Activated naive CD4-positive, alpha-beta T cell treated with anti-CD3 and anti-CD28 coated beads for 36 hours (primary cell): Measurements from ENCODE around the gene SHPK. TPM values are rescaled to one million over a fixed set of nuclear protein-coding genes. Genes with fewer than 3 reads are reported as not detected.

Source experiments
- CTCF ChIA-PET: fragments of 350-600 bp; sonication (Branson Sonifier 250); formaldehyde crosslinking; loops from one replicate; lab custom pipeline; 2021; ENCODE audit warnings: antibody characterized with exemption; lab: Charles Lee
- DNase-seq: peaks from one replicate; pipeline ENCODE4 v3.0.0-alpha.2; 2020
- H3K27ac Mint-ChIP-seq: one replicate; pipeline ENCODE4 v1.8.0; 2021; ENCODE audit warnings: mild to moderate bottlenecking, mixed read lengths
- H3K27me3 Mint-ChIP-seq: one replicate; pipeline ENCODE4 v1.8.0; 2021; ENCODE audit warnings: low read depth, mixed read lengths
- H3K36me3 Mint-ChIP-seq: one replicate; pipeline ENCODE4 v1.8.0; 2021; ENCODE audit warnings: low read depth, mixed read lengths
- H3K4me1 Mint-ChIP-seq: one replicate; pipeline ENCODE4 v1.8.0; 2021; ENCODE audit warnings: low read depth, mixed read lengths
- H3K4me3 Mint-ChIP-seq: one replicate; pipeline ENCODE4 v1.8.0; 2021; ENCODE audit warnings: mild to moderate bottlenecking, moderate library complexity, mixed read lengths
- H3K9me3 Mint-ChIP-seq: one replicate; pipeline ENCODE4 v1.8.0; 2021; ENCODE audit warnings: mixed read lengths
- intact Hi-C: fragments of 100-400 bp; cut with micrococcal nuclease; formaldehyde crosslinking; loops from one replicate; pipeline ENCODE4 v1.15.1; 2023
- total RNA-seq, 2 experiments: library from RNA; stranded (reverse); gene quantifications; one replicate each; pipeline ENCODE4 v1.2.3, GENCODE V29; 2021

SHPK gene
- total RNA-seq, 2 experiments from 2014 or later, result 6.9 to 7.5 TPM

DNA sequence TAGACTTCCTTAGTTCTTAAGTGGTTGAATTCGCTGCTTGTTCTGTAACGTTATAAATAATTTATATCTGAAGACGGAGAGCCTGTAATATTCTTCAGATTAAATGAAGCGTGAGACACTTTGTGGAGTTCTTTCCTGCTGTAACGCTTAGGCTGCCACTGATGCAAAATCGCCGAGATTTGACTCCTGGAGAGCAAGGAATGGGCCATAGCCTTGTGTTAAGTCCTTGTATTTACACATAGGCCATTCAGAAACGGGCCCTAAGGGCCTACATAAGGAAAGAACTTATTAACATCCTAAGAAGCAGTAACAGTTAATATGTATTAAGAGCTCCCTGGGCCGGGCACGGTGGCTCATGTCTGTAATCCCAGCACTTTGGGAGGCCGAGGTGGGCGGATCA lies 33.5 kb upstream of the SHPK start:
- H3K4me1 Mint-ChIP-seq, result peaks cover 14% of the 10 kb centered on the region
- intact Hi-C loops, result loop anchor here (2.0 to 5.0 kb wide), 2 partner anchors 53 to 1077 kb away; partner anchors contain the start of genes HASPIN and PAFAH1B1
- H3K36me3 Mint-ChIP-seq, result peaks cover 5% of the 10 kb centered on the region
- peak overlapping the region; percentile 93 for H3K4me3 Mint-ChIP-seq
- CTCF ChIA-PET, result no interaction called here
- DNase-seq, result no peak
- no peaks in the 10 kb centered on the region for H3K9me3 Mint-ChIP-seq
- H3K27me3 Mint-ChIP-seq, result no peaks in the 10 kb centered on the region
- H3K27ac Mint-ChIP-seq, result peak overlapping the region; percentile 79

- H3K9me3 Mint-ChIP-seq, result no peaks in the 10 kb centered on the region
- no peaks in the 10 kb centered on the region for H3K27me3 Mint-ChIP-seq
- H3K4me1 Mint-ChIP-seq, result peaks cover 14% of the 10 kb centered on the region
- no peak for DNase-seq
- H3K4me3 Mint-ChIP-seq, result peak overlapping the region; percentile 93
- intact Hi-C loops, result loop anchor here (2.0 to 5.0 kb wide), 2 partner anchors 54 to 1077 kb away; partner anchors contain the start of genes HASPIN and PAFAH1B1
- CTCF ChIA-PET, result no interaction called here
- H3K27ac Mint-ChIP-seq, result peak overlapping the region; percentile 79
- H3K36me3 Mint-ChIP-seq, result peaks cover 5% of the 10 kb centered on the region
Measured at GRCh38 chr17:3669085-3669347, 33.0 kb upstream of the SHPK start.

DNA sequence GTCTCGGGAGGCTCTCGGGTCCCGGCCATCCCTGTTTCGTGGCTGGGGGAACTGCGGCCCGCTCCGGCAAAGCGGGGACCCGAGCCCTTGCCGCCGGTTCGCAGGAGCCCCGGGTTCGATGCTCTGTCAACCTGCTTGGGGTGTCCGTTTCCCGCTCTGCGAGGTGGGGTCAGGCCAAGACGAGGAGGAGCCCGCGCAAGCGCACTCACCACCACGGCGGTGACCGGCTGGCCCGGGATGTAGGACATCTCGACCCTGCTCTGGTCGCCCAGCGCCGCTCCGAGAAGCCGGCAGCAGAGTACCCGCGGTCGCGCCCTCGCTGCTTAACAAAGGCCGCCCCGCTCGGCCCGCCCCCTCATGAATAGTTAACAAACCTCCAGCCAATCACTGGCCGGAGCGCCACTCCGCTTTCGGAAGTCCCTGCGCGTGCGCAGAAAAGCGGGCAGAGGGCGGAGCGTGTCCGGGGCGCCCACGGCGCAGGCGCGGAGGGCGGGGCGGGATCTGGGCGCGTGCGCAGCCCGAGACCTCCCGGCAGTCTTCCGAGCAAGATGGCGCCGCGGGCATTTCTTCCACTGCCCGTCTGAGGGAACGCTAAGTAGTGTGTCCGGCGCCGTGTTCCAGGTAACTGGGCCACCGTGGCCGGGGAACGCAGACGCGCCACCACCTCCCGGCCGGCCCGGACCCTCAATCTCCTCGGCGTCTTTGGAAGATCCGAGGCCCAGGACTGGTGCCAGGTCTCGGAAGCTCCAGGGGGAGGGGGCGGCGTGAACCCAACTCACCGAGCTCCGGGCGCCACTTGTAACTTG lies 32.4 kb upstream of the SHPK start, which contains the start of the genes EMC6 and TAX1BP3:
EMC6 (plus strand) TSS at position 534 of the 806 bp plus-strand sequence. CDS start 335 bp downstream, outside the sequence.
TAX1BP3 (minus strand) TSS at position 300 of the 806 bp plus-strand sequence; CDS start at position 248, 52 bp downstream.
- CTCF ChIA-PET, result interaction anchor here (1.0 kb wide), 1 partner anchor 69 kb away, joined by 4 read pairs; no protein-coding TSS in a partner anchor
- Mint-ChIP-seq H3K4me1 (peaks cover 14% of the 10 kb centered on the region), H3K36me3 (peaks cover 5% of the 10 kb centered on the region), H3K4me3 (peak within 1 kb of the TSS; percentile 93), H3K27ac (peak within 1 kb of the TSS; percentile 79), H3K9me3 (no peaks in the 10 kb centered on the region), H3K27me3 (no peaks in the 10 kb centered on the region)
- intact Hi-C loops, result loop anchor here (1.0 to 5.0 kb wide), 6 partner anchors 32 to 1076 kb away; partner anchors contain the start of genes CTNS, HASPIN, NCBP3 and PAFAH1B1
- peak; percentile 98 for DNase-seq

GRCh38 chr17:3667366-3668278 lies 31.6 kb upstream of the SHPK start:
- intact Hi-C loops, result loop anchor here (1.0 to 5.0 kb wide), 6 partner anchors 31 to 1075 kb away; partner anchors contain the start of genes CTNS, HASPIN, NCBP3 and PAFAH1B1
- Mint-ChIP-seq H3K36me3 (peaks cover 5% of the 10 kb centered on the region), H3K4me1 (peaks cover 14% of the 10 kb centered on the region), H3K4me3 (peak overlapping the region; percentile 93), H3K27me3 (no peaks in the 10 kb centered on the region), H3K27ac (no peak overlapping the region), H3K9me3 (no peaks in the 10 kb centered on the region)
- CTCF ChIA-PET, result interaction anchor here (1.0 kb wide), 1 partner anchor 70 kb away, joined by 4 read pairs; no protein-coding TSS in a partner anchor
- DNase-seq, result peak; percentile 14

GRCh38 chr17:3666516-3666915 lies 30.5 kb upstream of the SHPK start:
- Mint-ChIP-seq H3K36me3 (peaks cover 5% of the 10 kb centered on the region), H3K27me3 (no peaks in the 10 kb centered on the region), H3K4me3 (peak overlapping the region; percentile 16), H3K4me1 (peaks cover 14% of the 10 kb centered on the region), H3K27ac (no peak overlapping the region), H3K9me3 (no peaks in the 10 kb centered on the region)
- DNase-seq, result no peak
- intact Hi-C loops, result loop anchor here (5.0 kb wide), 1 partner anchor 1074 kb away; the partner anchor contains the start of gene PAFAH1B1
- CTCF ChIA-PET, result no interaction called here

GRCh38 chr17:3665834-3666233 lies 29.8 kb upstream of the SHPK start:
- H3K27ac Mint-ChIP-seq, result no peak overlapping the region
- intact Hi-C loops, result loop anchor here (5.0 kb wide), 1 partner anchor 1074 kb away; the partner anchor contains the start of gene PAFAH1B1
- peak overlapping the region; percentile 16 for H3K4me3 Mint-ChIP-seq
- no peak for DNase-seq
- no peaks in the 10 kb centered on the region for H3K27me3 Mint-ChIP-seq
- peaks cover 5% of the 10 kb centered on the region for H3K36me3 Mint-ChIP-seq
- H3K4me1 Mint-ChIP-seq, result peaks cover 13% of the 10 kb centered on the region
- CTCF ChIA-PET, result no interaction called here
- H3K9me3 Mint-ChIP-seq, result no peaks in the 10 kb centered on the region

- Mint-ChIP-seq H3K4me1 (peaks cover 2% of the 10 kb centered on the region), H3K4me3 (no peak overlapping the region), H3K9me3 (no peaks in the 10 kb centered on the region), H3K36me3 (no peaks in the 10 kb centered on the region), H3K27me3 (no peaks in the 10 kb centered on the region), H3K27ac (no peak overlapping the region)
- CTCF ChIA-PET, result interaction anchor here (1.2 kb wide), 1 partner anchor 16 kb away, joined by 4 read pairs; no protein-coding TSS in a partner anchor
- intact Hi-C loops, result no loop called here
- DNase-seq, result no peak
Measured at GRCh38 chr17:3663102-3664011, 27.3 kb upstream of the SHPK start.

GRCh38 chr17:3660311-3660891 lies 24.4 kb upstream of the SHPK start:
- Mint-ChIP-seq H3K9me3 (no peaks in the 10 kb centered on the region), H3K4me1 (no peaks in the 10 kb centered on the region), H3K27ac (no peak overlapping the region), H3K4me3 (no peak overlapping the region), H3K36me3 (no peaks in the 10 kb centered on the region), H3K27me3 (no peaks in the 10 kb centered on the region)
- DNase-seq, result no peak
- intact Hi-C loops, result no loop called here
- CTCF ChIA-PET, result interaction anchor here (1.2 kb wide), 1 partner anchor 11 kb away, joined by 4 read pairs; no protein-coding TSS in a partner anchor

- CTCF ChIA-PET, result interaction anchor here (1.2 kb wide), 1 partner anchor 10 kb away, joined by 4 read pairs; no protein-coding TSS in a partner anchor
- Mint-ChIP-seq H3K27ac (no peak overlapping the region), H3K27me3 (no peaks in the 10 kb centered on the region), H3K9me3 (no peaks in the 10 kb centered on the region), H3K4me1 (no peaks in the 10 kb centered on the region), H3K4me3 (no peak overlapping the region), H3K36me3 (no peaks in the 10 kb centered on the region)
- DNase-seq, result no peak
- intact Hi-C loops, result no loop called here
Measured at GRCh38 chr17:3659541-3660111, 23.6 kb upstream of the SHPK start.

DNA sequence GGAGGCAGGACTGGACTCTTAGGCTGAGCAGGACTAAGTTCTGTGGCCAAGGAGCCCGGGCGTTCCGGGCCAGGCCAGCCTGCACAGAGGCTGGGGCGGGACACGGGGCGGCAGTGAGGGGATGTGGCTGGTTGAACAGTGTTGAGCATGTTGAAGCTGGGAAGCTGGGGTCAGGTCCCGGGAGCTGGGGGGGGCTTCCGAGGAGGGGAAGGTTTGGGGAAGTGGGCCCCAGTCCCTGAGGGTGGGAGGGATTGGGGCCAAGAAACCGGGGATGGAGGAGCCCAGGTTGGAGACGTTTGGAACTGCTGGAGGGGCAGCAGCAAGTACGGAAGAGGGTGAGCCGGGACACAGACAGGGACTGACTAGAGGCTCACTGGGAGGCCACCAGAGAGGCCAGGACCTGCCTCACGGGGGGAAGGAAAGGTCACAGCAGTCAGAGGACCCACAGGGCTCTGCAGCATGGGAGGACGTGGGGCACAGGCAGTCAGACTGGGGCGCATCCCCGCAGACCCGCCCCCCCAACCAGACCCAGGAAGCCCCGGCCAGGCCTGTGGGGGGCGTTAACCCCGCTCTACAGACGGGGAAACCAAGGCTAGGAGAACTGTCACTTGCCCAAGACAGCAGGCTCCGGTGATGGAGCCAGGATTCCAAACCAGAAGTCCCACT lies 22.9 kb upstream of the SHPK start:
- no peaks in the 10 kb centered on the region for H3K9me3 Mint-ChIP-seq
- CTCF ChIA-PET, result interaction anchor here (1.2 kb wide), 1 partner anchor 10 kb away, joined by 4 read pairs; no protein-coding TSS in a partner anchor

More for the DNA sequence above, 22.9 kb upstream of the SHPK start:
- intact Hi-C loops, result no loop called here
- no peak for DNase-seq
- no peaks in the 10 kb centered on the region for H3K27me3 Mint-ChIP-seq
- no peaks in the 10 kb centered on the region for H3K36me3 Mint-ChIP-seq
- H3K4me3 Mint-ChIP-seq, result no peak overlapping the region
- H3K4me1 Mint-ChIP-seq, result no peaks in the 10 kb centered on the region
- no peak overlapping the region for H3K27ac Mint-ChIP-seq
